ENCODE measurements around the gene AAK1.

- TF ChIP-seq POLR2A (IDR thresholded peaks at IDR 0.05) (no peak), CTCF (IDR thresholded peaks at IDR 0.05) (no peak)
Measured at GRCh38 chr2:69628325-69629021, 15.1 kb downstream of the AAK1 start.

All from body of pancreas (tissue), 4 donors.